PC-9 (cell line): ENCODE data around the gene SF3B2. TPM values are rescaled to one million over a fixed set of nuclear protein-coding genes. Genes with fewer than 3 reads are reported as not detected.

ENCODE experiments used
- BruUV-seq: library from RNA; stranded (reverse); fragments of 400-500 nt; replicated peaks from 2 replicates; lab custom pipeline; 2021; lab: Mats Ljungman, UMichigan
- CTCF ChIA-PET: fragments of 300-600 bp; sonication (Branson Sonifier 250); formaldehyde crosslinking; loops from one replicate; lab custom pipeline; 2022; ENCODE audit warnings: antibody characterized with exemption; lab: Charles Lee
- POLR2A ChIA-PET: fragments of 300-600 bp; sonication (Branson Sonifier 250); formaldehyde crosslinking; loops from one replicate; lab custom pipeline; 2022; ENCODE audit warnings: antibody characterized with exemption; ENCODE audit not compliant: unreplicated experiment; lab: Charles Lee
- DNase-seq, 2 experiments: peaks; one replicate each; pipeline versions ENCODE4 v3.0.0 to v3.0.0-alpha.2; 2015 to 2022; ENCODE audit warnings: mixed read lengths in 1 of 2
- H2AFZ ChIP-seq: fragments of 200-600 bp; sonication (generic); 2 replicates; pipeline ENCODE4 v1.8.1; 2017; ENCODE audit warnings: antibody characterized with exemption
- H3F3A ChIP-seq: fragments of 200-600 bp; sonication (generic); 2 replicates; pipeline ENCODE4 v1.8.1; 2017; ENCODE audit warnings: antibody characterized with exemption, mild to moderate bottlenecking, low read depth; ENCODE audit not compliant: insufficient read depth
- H3K27ac ChIP-seq: fragments of 200-600 bp; sonication (generic); 2 replicates; pipeline ENCODE4 v1.6.1; 2016; ENCODE audit warnings: mixed run types
- H3K27me3 ChIP-seq: fragments of 200-600 bp; sonication (generic); 2 replicates; pipeline ENCODE4 v1.6.1; 2016; ENCODE audit warnings: low read depth, mixed run types; ENCODE audit not compliant: insufficient read depth
- H3K36me3 ChIP-seq: fragments of 200-600 bp; sonication (generic); 2 replicates; pipeline ENCODE4 v1.6.1; 2016; ENCODE audit warnings: low read depth, mixed run types
- H3K4me1 ChIP-seq: fragments of 200-600 bp; sonication (generic); replicated peaks from 2 replicates; pipeline ENCODE4 v1.6.1; 2016; ENCODE audit warnings: mixed run types; ENCODE audit not compliant: insufficient read depth
- H3K4me2 ChIP-seq: fragments of 200-600 bp; sonication (generic); 2 replicates; pipeline ENCODE4 v1.6.1; 2017; ENCODE audit warnings: mixed run types
- H3K4me3 ChIP-seq: fragments of 200-600 bp; sonication (generic); 2 replicates; pipeline ENCODE4 v1.6.1; 2016; ENCODE audit warnings: mixed run types
- H3K79me2 ChIP-seq: fragments of 200-600 bp; sonication (generic); 2 replicates; pipeline ENCODE4 v1.6.1; 2017; ENCODE audit warnings: low read depth, mixed run types
- H3K9me2 ChIP-seq: fragments of 200-600 bp; sonication (generic); 2 replicates; pipeline ENCODE4 v1.8.1; 2017; ENCODE audit warnings: mild to moderate bottlenecking; ENCODE audit not compliant: insufficient read depth
- H3K9me3 ChIP-seq: fragments of 200-600 bp; sonication (generic); 2 replicates; pipeline ENCODE4 v1.8.1; 2016; ENCODE audit warnings: low read depth; ENCODE audit not compliant: insufficient read depth
- H4K20me1 ChIP-seq: fragments of 200-600 bp; sonication (generic); 2 replicates; pipeline ENCODE4 v1.8.1; 2017; ENCODE audit not compliant: insufficient read depth
- EZH2 ChIP-seq: fragments of 200-600 bp; sonication (generic); IDR thresholded peaks from 2 replicates; pipeline ENCODE4 v1.8.0; 2017; ENCODE audit warnings: antibody characterized with exemption, low read depth
- intact Hi-C: fragments of 100-400 bp; cut with micrococcal nuclease; formaldehyde crosslinking; loops from one replicate; pipeline ENCODE4 v1.10.0; 2022; ENCODE audit not compliant: unreplicated experiment
- total RNA-seq: library from RNA; stranded (reverse); gene quantifications from 2 replicates; pipeline ENCODE4 v1.2.3, GENCODE V29; 2021
- TF ChIP-seq, protein P1 (sequence below): fragments of 200-600 bp; sonication (generic); conservative IDR thresholded peaks from 2 replicates; pipeline ENCODE4 v1.6.1; 2017; ENCODE audit warnings: mixed run types, antibody characterized with exemption, mild to moderate bottlenecking, moderate library complexity

Gene SF3B2
- total RNA-seq, 1 experiment from 2014 or later, result 224 TPM

- TF ChIP-seq EZH2, result no peak
- TF ChIP-seq, protein P1, sequence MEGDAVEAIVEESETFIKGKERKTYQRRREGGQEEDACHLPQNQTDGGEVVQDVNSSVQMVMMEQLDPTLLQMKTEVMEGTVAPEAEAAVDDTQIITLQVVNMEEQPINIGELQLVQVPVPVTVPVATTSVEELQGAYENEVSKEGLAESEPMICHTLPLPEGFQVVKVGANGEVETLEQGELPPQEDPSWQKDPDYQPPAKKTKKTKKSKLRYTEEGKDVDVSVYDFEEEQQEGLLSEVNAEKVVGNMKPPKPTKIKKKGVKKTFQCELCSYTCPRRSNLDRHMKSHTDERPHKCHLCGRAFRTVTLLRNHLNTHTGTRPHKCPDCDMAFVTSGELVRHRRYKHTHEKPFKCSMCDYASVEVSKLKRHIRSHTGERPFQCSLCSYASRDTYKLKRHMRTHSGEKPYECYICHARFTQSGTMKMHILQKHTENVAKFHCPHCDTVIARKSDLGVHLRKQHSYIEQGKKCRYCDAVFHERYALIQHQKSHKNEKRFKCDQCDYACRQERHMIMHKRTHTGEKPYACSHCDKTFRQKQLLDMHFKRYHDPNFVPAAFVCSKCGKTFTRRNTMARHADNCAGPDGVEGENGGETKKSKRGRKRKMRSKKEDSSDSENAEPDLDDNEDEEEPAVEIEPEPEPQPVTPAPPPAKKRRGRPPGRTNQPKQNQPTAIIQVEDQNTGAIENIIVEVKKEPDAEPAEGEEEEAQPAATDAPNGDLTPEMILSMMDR, result no peak
- intact Hi-C loops, result no loop called here
Observed at GRCh38 chr11:66037327-66037726, 14.8 kb upstream of the SF3B2 start.

DNA sequence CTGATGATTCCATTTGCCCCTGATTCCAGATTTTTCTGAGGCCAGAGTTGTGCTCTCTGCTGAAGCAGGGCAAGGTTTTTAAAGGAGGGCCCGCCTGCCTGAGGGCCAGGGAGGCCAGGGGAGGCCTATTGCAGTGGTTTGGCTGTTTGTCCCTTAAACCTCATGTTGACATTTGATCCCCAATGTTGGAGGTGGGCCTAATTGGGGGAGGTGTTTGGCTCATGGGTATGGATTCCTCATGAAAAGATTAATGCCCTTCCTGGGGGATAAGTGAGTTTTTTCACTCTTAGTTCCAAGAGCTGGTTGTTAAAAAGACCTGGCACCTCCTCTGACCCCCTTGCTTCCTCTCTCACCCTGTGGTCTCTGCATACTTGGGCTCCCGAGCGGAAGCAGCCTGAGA lies 12.4 kb upstream of the SF3B2 start:
- no TSS peak for BruUV-seq
- Histone ChIP-seq H3K36me3 (no peaks in the 10 kb centered on the region), H3F3A (peaks cover 9% of the 10 kb centered on the region), H3K79me2 (no peaks in the 10 kb centered on the region), H3K4me1 (no peaks in the 10 kb centered on the region), H3K4me3 (no peak overlapping the region), H3K9me2 (no peaks in the 10 kb centered on the region), H4K20me1 (no peaks in the 10 kb centered on the region), H2AFZ (no peak overlapping the region), H3K27ac (no peak overlapping the region), H3K4me2 (no peak overlapping the region), H3K27me3 (no peaks in the 10 kb centered on the region), H3K9me3 (no peaks in the 10 kb centered on the region)
- ChIA-PET POLR2A (no interaction called here), CTCF (no interaction called here)
- no peak for DNase-seq
- TF ChIP-seq, protein P1, result no peak
- no peak for TF ChIP-seq EZH2
- intact Hi-C loops, result no loop called here

More at GRCh38 chr11:66037327-66037726, 14.8 kb upstream of the SF3B2 start:
- BruUV-seq, result no TSS peak
- Histone ChIP-seq H3K36me3 (no peaks in the 10 kb centered on the region), H2AFZ (no peak overlapping the region), H3F3A (0 out of 2 replicates have a peak, but pooled peaks cover 6% of the 10 kb centered on the region), H3K4me1 (no peaks in the 10 kb centered on the region), H3K79me2 (no peaks in the 10 kb centered on the region), H3K27me3 (no peaks in the 10 kb centered on the region), H4K20me1 (no peaks in the 10 kb centered on the region), H3K9me3 (no peaks in the 10 kb centered on the region), H3K4me2 (no peak overlapping the region), H3K27ac (no peak overlapping the region), H3K9me2 (no peaks in the 10 kb centered on the region), H3K4me3 (no peak overlapping the region)
- no peak for DNase-seq
- ChIA-PET CTCF (no interaction called here), POLR2A (interaction anchor here (0.6 to 0.7 kb wide), 2 partner anchors 14 to 24 kb away, joined by 3 to 11 read pairs; no protein-coding TSS in a partner anchor)

- POLR2A ChIA-PET, result no interaction called here
Observed at GRCh38 chr11:66042227-66042995, 9.8 kb upstream of the SF3B2 start.

More at GRCh38 chr11:66042227-66042995, 9.8 kb upstream of the SF3B2 start:
- Histone ChIP-seq H4K20me1 (no peaks in the 10 kb centered on the region), H3K36me3 (no peaks in the 10 kb centered on the region), H3K27ac (no peak overlapping the region), H3K4me3 (no peak overlapping the region), H3F3A (peaks cover 11% of the 10 kb centered on the region), H3K79me2 (no peaks in the 10 kb centered on the region), H3K4me2 (no peak overlapping the region), H3K9me3 (no peaks in the 10 kb centered on the region), H2AFZ (no peak overlapping the region), H3K9me2 (no peaks in the 10 kb centered on the region), H3K27me3 (no peaks in the 10 kb centered on the region), H3K4me1 (no peaks in the 10 kb centered on the region)
- DNase-seq, result no peak
- CTCF ChIA-PET, result no interaction called here
- BruUV-seq, result no TSS peak
- TF ChIP-seq, protein P1, result no peak
- TF ChIP-seq EZH2, result no peak
- intact Hi-C loops, result no loop called here
